Loucy (cell line): ENCODE results near the gene RNASE12.

Source experiments
- CTCF ChIP-seq: fragments of 200-600 bp; sonication (generic); conservative IDR thresholded peaks from 2 replicates; pipeline ENCODE4 v1.5.1; 2014; ENCODE audit warnings: mild to moderate bottlenecking, antibody characterized with exemption, low read length
- EZH2phosphoT487 ChIP-seq: fragments of 200-600 bp; IDR thresholded peaks from 2 replicates; pipeline ENCODE4 v1.6.1; 2018; ENCODE audit warnings: antibody characterized with exemption, mild to moderate bottlenecking, moderate library complexity, borderline replicate concordance

- no peak for TF ChIP-seq CTCF
- no peak for TF ChIP-seq EZH2phosphoT487
These were observed 29.8 kb upstream of the RNASE12 start for GRCh38 chr14:20620798-20621478.
